Omental fat pad (tissue), 4 donors: ENCODE results near the gene PXT1. TPM values are rescaled to one million over a fixed set of nuclear protein-coding genes. Genes with fewer than 3 reads are reported as not detected.

ENCODE experiments used
- ATAC-seq: fragments of 150-250 bp; one replicate; pipeline ENCODE4 v1.9.1; 2016; ENCODE audit warnings: mild to moderate bottlenecking, moderate library complexity; ENCODE audit not compliant: low FRiP score
- DNase-seq: peaks from one replicate; pipeline ENCODE4 v3.0.0-alpha.2; 2019; ENCODE audit warnings: low spot score
- total RNA-seq, 4 donors: library from RNA; depleted of rRNA; stranded (reverse); fragments of >200 nt; gene quantifications; one replicate each; pipeline ENCODE4 v1.1.0, GENCODE V29; 2016
- TF ChIP-seq, protein P1 (sequence below), 3 donors: fragments of 450-650 bp; IDR thresholded peaks; one replicate each; pipeline ENCODE4 v1.5.1; 2016 to 2017; ENCODE audit warnings: antibody characterized with exemption in 3 of 3, mild to moderate bottlenecking in 3 of 3, moderate library complexity in 2 of 3

Gene PXT1
- total RNA-seq, 4 donors from 2014 or later = not detected

DNA sequence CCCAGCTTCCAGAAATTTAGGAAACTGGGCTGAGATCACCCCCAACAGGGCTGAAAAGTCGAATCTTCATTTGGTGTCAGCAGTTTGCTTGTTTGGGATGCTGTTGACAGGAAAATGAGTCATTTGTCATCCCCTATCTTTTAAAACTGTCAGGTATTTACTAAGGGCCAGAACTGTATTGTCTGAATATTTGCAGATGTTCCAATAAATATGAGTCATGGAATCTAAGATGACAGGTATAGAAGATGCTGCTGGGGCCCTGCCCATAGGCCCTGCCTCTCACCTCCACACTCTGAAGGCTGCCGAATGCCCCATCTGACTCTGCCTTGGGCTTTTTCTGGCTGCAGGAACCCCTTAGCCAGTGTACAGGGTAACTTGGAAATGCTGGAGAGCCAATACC, 59.0 kb downstream of the PXT1 start:
- DNase-seq = no peak

DNA sequence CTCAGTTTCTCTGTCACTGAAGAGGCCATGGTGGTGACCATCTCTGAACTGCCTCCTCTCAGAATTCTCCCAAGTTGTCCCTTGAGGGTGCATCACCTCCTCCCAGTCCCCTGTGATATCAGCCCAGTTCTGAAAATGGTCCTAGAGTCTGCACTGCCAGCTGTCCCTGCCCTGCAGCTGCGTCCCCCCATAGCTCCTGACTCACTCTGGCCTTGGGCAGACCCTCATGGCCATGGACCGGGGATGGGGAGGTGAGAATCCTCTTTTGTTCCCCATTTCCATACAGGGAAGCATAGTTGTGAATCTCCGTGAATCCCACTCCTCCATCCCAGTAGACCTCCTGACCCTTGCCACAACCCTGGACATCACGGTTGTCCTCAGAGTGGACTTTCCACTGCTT, 59.7 kb downstream of the PXT1 start:
- ATAC-seq = no peak
- TF ChIP-seq, protein P1, sequence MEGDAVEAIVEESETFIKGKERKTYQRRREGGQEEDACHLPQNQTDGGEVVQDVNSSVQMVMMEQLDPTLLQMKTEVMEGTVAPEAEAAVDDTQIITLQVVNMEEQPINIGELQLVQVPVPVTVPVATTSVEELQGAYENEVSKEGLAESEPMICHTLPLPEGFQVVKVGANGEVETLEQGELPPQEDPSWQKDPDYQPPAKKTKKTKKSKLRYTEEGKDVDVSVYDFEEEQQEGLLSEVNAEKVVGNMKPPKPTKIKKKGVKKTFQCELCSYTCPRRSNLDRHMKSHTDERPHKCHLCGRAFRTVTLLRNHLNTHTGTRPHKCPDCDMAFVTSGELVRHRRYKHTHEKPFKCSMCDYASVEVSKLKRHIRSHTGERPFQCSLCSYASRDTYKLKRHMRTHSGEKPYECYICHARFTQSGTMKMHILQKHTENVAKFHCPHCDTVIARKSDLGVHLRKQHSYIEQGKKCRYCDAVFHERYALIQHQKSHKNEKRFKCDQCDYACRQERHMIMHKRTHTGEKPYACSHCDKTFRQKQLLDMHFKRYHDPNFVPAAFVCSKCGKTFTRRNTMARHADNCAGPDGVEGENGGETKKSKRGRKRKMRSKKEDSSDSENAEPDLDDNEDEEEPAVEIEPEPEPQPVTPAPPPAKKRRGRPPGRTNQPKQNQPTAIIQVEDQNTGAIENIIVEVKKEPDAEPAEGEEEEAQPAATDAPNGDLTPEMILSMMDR (IDR thresholded peaks at IDR 0.05) = no peak
- DNase-seq = no peak

More for the DNA sequence above, 59.0 kb downstream of the PXT1 start:
- TF ChIP-seq, protein P1 (IDR thresholded peaks at IDR 0.05) = no peak
- no peak for ATAC-seq

DNA sequence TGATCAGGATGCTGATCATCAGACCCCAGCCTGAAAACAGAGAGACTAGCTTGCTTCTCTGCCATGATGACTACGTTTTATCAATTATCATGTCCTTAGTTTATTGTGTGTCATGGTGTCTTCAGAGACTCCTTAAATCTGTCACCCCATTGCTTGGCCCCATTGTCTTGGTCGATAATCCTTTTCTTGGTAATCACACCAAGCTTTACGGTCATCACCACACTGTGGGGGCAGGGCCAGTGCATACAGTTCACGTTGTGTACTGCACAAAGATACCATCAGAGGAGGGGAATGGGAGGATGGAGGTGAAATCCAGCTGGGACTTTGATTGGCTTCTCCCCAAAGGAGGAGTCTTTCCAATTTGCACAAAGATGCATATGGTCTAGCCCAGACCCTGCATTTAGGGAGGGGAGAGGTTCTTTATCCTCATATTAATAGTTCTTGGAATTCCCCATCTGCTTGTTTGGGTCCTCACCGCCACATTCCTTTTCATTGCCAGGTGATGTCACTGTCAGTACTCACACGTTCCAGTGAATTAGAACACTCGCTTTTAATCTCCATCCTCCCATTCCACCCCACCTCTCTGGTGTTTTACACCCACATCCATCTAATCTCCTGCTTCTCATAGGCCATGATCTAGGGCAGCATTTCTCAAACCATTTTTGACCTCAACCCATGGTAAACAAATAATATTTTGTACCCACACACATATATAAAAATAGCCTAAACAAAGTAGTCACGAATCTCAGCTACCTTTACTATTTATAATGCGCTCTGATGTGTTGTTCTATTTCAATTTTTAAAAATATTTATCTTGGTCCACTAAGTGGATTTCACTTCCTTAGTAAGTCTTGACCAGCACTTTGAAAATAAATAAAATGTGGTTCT, 60.9 kb downstream of the PXT1 start:
- TF ChIP-seq, protein P1 (IDR thresholded peaks at IDR 0.05) = no peak
- DNase-seq (no peak), ATAC-seq (no peak)

DNA sequence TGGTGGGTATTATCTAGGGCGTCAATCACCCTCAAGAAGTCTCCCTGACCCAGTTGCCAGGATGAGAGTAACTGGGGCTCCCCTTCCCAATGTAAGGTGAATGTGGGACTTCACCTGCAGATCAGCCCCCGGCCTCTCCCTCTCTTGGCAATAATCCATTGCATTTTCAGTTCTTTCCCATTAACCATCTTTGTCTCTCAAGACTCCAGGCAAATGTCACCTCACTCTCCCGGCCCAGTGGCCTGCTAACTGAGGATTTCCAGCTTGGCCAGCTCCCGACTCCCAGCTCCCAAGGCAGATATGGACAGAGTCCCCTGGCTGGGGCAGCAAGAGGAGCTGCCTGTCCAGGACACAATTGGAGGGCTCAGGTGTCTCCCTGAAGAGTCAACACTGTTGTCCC, 62.5 kb downstream of the PXT1 start:
- TF ChIP-seq, protein P1 (IDR thresholded peaks at IDR 0.05) = no peak
- DNase-seq = no peak
- no peak for ATAC-seq

DNA sequence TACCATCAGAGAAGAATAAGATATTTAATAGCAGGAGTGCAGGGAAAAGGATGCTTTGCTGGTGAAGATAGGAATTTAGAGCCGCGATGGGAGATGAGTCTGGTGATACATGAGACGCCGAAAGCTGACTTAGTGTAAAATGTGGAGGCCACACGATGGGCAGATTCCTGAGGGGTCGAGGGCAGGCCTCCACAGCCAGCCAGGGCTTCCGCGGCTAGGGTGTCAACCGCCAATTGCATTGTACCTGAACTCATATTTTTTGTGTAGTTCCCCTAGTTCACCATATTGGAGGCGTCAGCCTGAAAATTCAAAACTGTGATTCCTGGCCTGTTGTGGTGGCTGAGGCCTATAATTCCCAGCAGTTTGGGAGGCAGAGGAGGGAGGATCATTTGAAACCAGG, 63.7 kb downstream of the PXT1 start:
- ATAC-seq (no peak), DNase-seq (no peak)
- TF ChIP-seq, protein P1 (IDR thresholded peaks at IDR 0.05) = no peak

DNA sequence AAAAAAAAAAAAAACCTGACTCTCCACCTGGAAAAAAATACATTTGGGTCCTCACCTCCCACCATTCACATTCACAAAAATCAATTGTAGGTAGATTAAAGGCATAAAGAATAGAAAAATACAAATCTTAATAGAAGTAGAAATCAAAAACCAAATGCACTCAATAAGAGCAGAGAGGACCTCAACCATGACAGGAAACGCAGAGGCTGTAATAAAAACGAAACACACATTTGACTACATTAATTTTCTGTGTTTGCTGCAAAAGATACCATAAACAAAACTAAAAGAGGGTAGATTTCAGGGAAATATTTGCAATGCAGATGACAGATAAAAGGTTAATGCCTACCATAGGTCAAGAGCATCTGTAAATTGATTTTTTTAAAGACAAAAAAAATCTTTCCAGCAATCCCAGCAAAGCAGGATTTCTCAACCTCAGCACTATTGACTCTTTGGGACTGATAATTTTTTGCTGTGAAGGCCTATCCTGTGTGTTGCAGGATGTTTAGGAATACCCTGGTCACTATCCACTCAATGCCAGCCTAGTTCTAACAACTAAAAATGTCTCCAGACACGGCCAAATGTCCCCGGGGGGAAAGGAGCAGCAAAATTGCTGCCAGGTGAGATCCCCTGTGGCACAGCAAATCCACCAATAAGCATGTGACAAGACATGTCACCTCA, 64.3 kb downstream of the PXT1 start:
- ATAC-seq (no peak), DNase-seq (no peak)
- TF ChIP-seq, protein P1 (IDR thresholded peaks at IDR 0.05) = no peak
